ENCODE measurements around the gene CCSER2.
"Not testable (repeated sequence)": the region's sequence is repeated elsewhere in the genome, so short reads cannot be mapped to it uniquely, and the experiment has no call there.

The CCSER2 gene

DNA sequence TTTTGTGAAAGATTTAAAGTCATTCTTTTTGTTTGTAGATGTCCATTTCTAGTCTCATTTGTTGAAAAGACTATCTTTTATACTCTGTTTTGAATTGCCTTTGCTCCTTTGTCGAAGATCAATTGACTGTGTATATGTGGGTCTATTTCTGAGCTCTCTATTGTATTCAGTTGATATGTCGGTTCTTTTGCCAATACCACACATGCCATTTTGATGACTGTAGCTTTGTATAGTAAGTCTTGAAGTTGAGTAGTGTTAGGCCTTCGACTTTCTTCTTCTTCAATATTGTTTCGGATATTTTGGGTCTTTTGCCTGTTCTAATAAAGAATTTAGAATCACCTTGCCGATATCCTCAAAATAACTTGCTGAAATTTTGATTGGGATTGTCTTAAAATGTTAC, 104.5 kb downstream of the CCSER2 start:
- DNase-seq: no peak
- TF ChIP-seq, protein P1, sequence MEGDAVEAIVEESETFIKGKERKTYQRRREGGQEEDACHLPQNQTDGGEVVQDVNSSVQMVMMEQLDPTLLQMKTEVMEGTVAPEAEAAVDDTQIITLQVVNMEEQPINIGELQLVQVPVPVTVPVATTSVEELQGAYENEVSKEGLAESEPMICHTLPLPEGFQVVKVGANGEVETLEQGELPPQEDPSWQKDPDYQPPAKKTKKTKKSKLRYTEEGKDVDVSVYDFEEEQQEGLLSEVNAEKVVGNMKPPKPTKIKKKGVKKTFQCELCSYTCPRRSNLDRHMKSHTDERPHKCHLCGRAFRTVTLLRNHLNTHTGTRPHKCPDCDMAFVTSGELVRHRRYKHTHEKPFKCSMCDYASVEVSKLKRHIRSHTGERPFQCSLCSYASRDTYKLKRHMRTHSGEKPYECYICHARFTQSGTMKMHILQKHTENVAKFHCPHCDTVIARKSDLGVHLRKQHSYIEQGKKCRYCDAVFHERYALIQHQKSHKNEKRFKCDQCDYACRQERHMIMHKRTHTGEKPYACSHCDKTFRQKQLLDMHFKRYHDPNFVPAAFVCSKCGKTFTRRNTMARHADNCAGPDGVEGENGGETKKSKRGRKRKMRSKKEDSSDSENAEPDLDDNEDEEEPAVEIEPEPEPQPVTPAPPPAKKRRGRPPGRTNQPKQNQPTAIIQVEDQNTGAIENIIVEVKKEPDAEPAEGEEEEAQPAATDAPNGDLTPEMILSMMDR (IDR thresholded peaks at IDR 0.05; ENCODE audit: low read depth, low read length): no peak
- Histone ChIP-seq H3K4me1 (no peaks in the 10 kb centered on the region), H3K27me3 (no peaks in the 10 kb centered on the region), H3K4me3 (ENCODE audit: low read depth, low read length) (no peak overlapping the region), H3K36me3 (no peaks in the 10 kb centered on the region), H3K9me3 (no peaks in the 10 kb centered on the region)

DNA sequence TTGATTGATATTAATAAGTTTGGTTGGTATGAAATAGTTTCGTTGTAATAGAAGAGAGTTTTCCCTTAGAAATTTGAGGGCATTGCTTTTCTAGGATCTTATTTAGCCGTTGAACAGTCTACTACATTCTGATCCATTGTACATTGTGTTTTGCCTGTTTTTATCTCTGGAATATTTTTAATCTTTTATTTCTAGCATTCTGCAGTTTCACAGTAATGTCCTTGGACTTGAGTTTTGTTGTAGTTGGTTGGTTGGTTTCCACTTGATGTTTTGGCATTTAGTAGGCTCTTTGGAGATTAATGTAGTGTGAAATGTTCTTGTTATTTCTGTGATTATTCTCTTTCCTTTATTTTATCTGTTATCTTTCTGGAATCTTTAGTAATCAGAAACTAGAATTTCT, 112.4 kb downstream of the CCSER2 start:
- DNase-seq: no peak
- no peaks in the 10 kb centered on the region for H3K9me3 ChIP-seq
- H3K36me3 ChIP-seq: no peaks in the 10 kb centered on the region
- no peak overlapping the region for H3K4me3 ChIP-seq (ENCODE audit: low read depth, low read length)
- no peaks in the 10 kb centered on the region for H3K27me3 ChIP-seq
- H3K4me1 ChIP-seq: no peaks in the 10 kb centered on the region; the same call in 1 of the 2 replicates
- TF ChIP-seq, protein P1 (IDR thresholded peaks at IDR 0.05; ENCODE audit: low read depth, low read length): no peak

DNA sequence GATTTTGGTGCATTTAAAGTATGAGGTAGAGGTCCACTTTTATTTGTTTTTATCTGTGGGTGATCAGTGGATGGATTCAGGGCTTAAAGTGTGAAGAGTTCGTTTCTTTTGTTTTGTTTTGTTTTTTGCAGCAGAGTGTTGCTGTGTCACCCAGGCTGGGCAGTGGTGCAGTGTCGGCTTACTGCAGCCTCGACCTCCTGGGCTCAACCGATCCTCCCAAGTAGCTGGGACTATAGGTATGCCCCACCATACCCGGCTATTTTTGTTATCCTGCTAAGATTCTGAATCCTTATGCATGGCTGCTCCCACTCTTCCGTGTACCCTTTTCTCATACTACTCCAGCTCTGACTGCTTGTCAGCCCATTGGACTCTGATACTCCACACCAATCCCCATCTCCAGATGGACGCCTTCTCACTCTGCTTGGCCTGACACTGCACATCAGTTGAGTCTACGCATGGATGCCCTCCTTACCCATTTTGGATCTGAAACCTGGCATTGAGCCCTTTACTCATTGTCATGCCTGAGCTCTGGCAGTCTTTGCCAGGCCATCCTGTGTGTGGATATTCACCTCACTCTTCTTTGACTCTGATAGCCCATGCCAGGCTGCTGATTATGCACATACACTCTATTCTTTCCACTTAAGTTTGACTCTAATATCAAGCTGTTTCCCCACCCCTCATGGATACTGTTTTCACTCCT, 119.5 kb downstream of the CCSER2 start:
- Histone ChIP-seq H3K36me3 (no peaks in the 10 kb centered on the region), H3K4me1 (no peaks in the 10 kb centered on the region), H3K9me3 (no peaks in the 10 kb centered on the region), H3K27me3 (no peaks in the 10 kb centered on the region), H3K4me3 (ENCODE audit: low read depth, low read length) (no peak overlapping the region)
- DNase-seq: no peak
- TF ChIP-seq, protein P1 (IDR thresholded peaks at IDR 0.05; ENCODE audit: low read depth, low read length): no peak

DNA sequence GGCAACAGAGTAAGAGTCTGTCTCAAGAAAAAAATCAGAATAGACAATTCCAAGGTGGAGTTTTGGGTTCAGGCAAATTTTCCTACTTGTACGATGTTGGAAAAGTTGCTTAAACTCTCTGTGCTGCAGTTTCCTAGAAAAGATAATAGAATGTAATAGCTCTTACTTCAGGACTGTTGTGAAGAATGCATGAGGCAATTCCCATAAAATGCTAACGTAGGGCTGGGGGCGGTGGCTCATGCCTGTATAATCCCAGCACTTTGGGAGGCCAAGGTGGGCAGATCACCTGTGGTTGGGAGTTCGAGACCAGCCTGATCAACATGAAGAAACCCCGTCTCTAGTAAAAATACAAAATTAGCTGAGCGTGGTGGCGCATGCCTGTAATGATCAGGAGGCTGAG, 121.0 kb downstream of the CCSER2 start:
- not testable (repeated sequence) for H3K4me1 ChIP-seq; H3K9me3 ChIP-seq; H3K4me3 ChIP-seq (ENCODE audit: low read depth, low read length); H3K36me3 ChIP-seq; H3K27me3 ChIP-seq; DNase-seq

DNA sequence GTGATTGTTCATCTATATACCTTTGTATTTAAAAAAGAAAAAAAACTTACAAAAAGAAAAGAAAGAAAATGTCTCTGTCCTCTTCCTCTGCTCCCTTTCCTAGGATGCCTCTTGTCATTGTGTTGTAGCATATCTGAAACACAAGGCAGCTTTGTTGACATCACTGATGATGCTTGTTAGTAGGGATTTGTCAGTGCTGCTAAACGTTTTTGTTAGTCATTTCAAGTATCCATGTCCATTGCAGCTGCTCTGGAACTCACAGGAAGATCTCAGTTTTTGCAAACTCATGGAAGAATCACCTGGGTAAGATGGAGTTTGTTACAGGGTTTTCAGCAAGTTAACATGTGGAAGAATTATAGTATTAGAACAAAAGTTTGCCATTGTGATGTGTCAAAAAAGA, 123.6 kb downstream of the CCSER2 start:
- Histone ChIP-seq H3K9me3 (no peaks in the 10 kb centered on the region), H3K4me3 (ENCODE audit: low read depth, low read length) (no peak overlapping the region), H3K36me3 (no peaks in the 10 kb centered on the region), H3K27me3 (no peaks in the 10 kb centered on the region), H3K4me1 (no peaks in the 10 kb centered on the region)
- DNase-seq: no peak
- TF ChIP-seq, protein P1 (IDR thresholded peaks at IDR 0.05; ENCODE audit: low read depth, low read length): no peak

DNA sequence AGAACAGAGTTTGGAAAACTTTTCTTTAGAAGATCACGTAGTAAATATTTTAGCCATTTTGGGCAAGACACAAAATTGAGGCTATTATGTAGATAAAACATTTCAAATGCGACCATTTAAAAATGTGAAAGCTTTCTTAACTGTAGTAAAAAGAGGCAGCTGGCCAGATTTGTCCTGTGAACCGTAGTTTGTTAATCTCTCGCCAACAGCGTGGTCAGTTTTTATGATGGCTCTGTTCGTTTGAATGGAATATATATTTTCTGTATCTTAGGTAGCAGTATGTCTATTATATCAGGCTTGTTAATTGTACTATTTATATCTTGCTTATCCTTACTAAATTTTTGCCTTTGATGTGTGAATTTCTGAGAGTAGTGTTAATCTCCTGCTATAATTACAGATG, 124.9 kb downstream of the CCSER2 start:
- no peak for DNase-seq
- H3K27me3 ChIP-seq: no peaks in the 10 kb centered on the region
- H3K4me3 ChIP-seq (ENCODE audit: low read depth, low read length): no peak overlapping the region
- no peaks in the 10 kb centered on the region for H3K36me3 ChIP-seq
- no peaks in the 10 kb centered on the region for H3K9me3 ChIP-seq
- TF ChIP-seq, protein P1 (IDR thresholded peaks at IDR 0.05; ENCODE audit: low read depth, low read length): no peak
- no peaks in the 10 kb centered on the region for H3K4me1 ChIP-seq

All from BE2C (cell line).